HG03354 (cell line): Measurements from ENCODE around the gene SORCS1.
A peak's percentile ranks its signal among the peaks of the same experiment; 100 is the strongest.

Experiments used
- ATAC-seq: cut with Tn5 transposase; IDR thresholded peaks from one replicate; pipeline ENCODE4 v1.9.1; 2021; ENCODE audit warnings: mild to moderate bottlenecking; ENCODE audit not compliant: unreplicated experiment, poor library complexity, severe bottlenecking

Gene SORCS1

DNA sequence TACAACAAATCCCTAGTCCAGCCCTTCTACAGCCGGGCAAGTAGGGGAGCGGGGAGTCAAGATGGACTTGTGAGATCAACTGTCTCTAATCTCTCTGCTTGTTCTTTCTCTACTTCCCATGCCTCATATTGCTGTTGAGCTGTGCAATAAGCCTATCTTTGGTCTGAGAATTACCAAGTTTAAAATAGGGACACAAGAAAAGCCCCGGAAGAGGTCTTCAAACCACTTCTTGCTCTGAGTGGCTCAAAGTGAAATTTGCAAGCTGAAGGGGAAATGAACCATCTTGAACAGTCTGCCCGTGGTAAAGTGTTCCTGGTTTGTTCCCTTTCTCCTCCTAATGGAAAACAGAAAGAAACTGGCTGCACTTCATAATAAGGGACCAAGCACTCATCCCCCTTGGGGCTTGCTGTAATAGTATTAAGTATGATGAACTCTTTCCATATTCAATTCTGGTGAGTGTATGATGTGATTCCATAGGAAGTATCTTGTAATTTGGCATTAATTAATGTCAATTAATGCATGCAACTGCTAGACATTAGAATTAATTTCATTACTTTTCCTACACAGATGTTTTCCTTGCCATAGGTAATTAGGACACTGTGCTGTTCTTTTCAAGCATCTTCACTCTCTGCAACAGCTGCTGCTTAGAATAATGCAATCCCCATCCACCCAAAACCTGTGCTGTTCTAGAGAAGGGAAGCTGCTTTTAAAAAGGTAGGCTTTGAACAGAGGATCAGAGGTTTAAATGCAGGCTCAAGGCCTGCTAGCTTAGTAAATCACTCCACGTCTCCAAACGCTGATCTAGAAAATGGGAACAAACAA is 449.6 kb downstream of the SORCS1 start:
- ATAC-seq, result no peak

DNA sequence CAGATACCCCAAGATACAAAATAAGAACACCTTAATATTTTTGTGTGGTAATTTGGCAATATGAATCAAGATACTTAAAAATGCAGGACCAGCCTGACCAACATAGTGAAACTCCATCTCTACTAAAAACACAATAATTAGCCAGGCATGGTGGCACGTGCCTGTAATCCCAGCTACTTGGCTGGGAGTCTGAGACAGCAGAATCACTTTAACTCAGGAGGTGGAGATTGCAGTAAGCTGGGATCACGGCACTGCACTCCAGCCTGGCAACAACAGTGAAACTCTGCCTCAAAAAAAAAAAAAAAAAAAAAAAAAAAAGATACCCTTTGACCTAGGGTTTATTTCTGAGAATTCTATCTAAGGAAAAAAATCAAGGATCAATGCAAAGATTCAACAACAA is 450.7 kb downstream of the SORCS1 start:
- no peak for ATAC-seq

DNA sequence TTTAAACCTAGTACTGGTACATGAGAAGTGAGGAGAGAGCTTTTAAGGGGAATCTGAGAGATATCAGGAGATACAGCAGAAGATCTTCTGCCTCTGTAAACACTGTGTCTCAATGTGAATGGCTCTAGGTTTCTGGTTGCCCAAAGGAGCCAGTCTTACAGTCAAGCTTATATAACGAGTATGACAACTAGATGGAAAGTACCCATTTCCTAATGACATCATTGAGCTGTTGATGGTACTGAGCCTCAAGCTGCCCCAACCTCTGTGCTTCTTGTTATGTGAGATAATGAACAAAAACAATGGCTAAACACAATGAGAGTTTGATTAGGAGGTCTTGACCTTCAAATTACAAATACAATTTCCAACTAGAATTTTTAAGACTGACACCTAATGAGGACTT is 451.5 kb downstream of the SORCS1 start:
- ATAC-seq, result no peak

DNA sequence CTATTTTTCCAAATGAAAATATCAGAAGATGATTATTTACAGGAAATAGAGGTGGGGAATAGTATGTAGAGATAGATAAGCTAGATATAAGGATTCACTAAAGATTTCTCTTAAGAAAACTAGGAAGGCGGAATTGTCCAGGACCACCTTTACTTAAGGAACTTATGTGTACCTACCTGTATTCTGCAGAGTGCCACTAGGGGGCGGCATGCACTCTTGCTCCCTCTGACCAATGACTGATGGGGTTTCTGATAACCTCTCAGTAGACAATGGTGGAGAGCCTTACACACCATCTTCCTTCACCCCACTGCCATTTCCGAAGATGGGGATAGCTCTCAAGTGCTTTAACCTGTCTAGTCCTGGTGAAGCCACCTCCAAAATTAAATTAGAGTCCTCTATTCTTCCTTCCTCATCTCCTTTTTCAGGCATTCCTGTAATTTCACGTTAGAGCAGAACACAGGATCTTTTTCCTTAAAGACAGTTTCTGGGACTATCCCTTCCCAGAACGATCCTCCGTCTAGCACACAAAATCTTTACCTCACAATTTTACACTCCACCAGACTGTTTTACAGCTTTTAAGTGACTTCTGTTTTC is 453.1 kb downstream of the SORCS1 start:
- peak; percentile 93 for ATAC-seq

DNA sequence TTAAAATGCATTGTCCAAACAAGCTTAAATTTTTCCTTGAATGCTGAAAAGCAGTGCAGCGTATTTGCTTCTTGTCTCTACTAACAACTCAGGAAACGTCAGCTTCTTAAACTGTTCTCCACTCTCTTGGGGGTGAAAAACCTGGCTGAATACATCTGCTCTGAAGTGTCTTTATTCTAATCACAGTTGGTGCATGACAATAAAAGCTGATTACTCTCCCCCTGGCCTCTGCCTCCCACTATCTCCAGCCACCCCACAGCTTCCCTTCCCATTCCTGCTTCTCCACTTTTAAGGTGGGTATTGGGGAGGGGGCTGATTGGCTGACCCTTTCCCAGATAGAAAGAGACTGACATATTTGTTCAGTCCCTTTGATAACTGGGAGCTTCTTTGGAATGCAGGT is 456.0 kb downstream of the SORCS1 start:
- ATAC-seq, result no peak

DNA sequence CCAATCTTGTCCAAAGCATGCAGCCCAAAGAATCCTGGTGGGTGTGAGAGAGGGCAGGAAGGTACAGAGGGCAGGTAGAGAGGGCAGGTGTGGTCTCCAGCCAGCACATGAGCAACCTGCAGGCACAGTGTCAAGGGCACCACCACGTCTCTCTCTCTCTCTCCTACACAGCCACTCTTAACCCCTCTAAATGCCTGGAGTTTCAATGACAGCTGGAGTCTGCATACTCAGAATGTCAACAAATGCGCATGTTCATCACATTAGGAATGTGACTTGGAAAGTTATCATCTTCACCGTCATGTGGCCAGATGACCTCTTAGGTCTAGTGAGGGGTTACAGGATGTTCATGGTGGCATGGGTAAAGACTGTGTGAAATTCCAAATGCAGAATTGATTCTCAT is 456.8 kb downstream of the SORCS1 start:
- no peak for ATAC-seq

DNA sequence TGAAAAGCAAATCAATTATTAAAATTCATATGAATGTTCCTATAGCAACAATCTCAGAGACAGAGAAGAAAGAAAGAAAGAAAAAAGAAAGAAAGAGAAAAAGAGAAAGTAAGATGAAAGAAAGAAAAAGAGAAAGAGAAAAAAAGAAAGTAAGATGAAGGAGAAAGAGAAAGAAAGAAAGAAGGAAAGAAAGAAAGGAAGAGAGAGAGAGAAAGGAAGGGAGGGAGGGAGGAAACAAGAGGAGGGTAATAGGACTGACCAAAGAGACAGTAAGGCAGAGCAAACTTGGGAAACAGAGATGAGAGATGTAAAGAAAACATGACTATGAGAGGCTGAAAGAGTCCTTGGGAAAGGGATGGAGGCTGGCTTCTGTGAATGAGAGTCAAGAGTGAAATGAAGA is 458.4 kb downstream of the SORCS1 start:
- no peak for ATAC-seq

DNA sequence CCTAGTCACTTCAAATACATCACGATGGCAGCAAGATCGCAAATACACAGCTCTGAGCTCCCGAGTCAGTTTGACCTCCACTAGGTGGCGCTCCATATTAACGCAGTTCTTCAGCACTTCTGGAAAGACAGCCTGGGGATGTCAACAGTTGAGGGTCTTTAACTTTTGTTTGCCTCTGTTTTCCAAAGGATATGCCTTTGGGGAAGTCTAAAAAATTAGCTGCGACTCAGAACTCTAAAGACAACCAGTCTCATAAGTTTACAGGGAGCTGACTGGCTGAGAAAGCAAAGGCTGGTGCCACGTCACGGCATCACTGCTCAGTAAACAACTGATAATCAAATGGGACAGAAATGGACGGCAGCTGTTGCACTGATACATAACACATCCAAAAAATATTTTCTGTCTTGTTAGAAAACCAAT is 458.8 kb downstream of the SORCS1 start:
- peak; percentile 88 for ATAC-seq

DNA sequence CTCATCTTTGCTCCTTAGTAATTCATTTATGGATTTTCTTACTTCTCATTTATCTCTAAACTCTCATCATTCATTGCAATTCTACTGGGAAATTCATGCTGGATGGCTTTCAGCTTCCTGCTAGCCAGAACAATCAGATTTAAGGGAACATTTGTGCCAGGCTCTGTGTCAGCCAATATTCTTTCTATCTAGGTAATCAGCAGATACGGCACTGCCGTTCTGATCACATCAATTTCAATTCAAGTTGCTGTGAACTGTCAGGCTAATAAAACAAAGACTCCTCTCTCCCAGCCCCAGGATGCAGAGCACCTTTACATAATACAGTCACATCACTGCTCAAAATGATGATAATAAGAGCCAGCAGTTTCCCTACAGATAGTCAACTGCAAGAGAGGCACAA is 468.3 kb downstream of the SORCS1 start:
- no peak for ATAC-seq

DNA sequence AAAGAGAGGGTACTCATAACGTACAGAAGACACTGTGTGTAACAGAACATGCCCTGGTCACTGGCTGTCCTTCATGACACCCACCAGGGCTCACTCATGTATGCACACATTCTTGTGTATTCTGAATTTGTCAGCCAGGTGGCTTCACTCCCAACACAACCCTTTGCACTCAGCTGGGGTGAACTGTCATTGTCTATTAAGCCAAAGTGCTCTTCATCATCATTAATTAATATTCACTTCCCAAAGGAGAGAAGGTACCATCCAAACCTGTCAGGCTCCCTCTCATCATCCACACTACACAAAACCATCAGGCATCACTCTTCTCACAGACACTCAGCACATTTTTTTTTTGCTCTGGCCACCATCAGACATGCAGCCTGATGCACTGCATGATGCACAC is 469.8 kb downstream of the SORCS1 start:
- no peak for ATAC-seq

DNA sequence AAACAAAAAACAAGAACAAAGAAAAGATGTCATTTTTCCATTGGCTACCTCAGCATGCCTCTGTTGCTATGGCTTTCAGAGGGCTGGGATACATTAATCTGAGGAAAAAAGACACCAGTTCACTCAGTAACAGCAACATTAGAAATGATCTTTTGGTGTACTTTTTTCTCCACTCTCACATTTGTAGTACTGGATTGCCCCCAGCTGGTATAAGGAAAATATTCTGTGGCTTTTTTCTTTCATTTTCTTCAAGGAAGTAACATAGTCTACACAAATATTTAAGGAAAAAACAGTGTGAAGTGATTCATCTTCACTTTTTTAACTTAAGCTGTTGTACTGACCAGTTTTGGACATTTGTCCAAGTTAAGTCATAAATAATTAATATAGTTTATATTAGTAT is 482.3 kb downstream of the SORCS1 start:
- ATAC-seq, result no peak

DNA sequence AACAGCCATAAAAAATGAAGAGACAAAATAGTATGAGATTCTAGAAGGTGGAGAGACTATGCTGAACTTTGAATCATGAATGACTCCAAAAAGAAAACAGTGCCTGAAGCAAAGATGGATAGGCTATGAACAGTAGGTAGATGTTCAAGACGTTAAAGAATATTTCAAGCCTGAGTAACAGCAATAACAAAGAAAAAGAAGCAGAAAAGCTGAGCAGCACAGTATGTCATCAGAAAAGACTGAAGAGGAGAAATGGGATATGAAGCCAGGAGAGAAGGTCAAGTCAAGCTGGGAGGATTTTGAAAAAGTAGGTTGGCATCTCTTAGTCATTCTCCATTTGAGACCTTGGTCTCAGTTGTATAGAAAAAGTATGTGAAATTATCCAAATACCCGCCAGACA is 484.4 kb downstream of the SORCS1 start:
- ATAC-seq, result no peak

DNA sequence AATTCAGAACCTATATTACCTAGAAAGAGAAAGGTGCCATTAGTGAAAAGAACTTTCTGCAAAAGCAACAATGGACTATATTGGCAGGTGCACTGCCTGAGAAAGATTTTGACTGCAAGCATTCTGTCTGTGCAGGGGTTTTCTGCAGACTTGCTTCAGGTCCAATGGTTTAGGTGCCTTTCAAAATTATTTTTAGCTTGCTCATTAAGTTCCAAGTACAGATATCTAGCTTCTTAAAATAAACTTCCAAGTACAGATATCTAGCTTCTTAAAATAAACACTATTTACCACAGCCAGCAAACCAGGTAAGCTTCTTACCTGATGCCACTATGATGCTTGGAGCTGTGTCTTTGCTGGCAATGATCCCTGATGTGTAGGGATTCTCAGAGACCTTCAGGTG is 485.2 kb downstream of the SORCS1 start:
- no peak for ATAC-seq

DNA sequence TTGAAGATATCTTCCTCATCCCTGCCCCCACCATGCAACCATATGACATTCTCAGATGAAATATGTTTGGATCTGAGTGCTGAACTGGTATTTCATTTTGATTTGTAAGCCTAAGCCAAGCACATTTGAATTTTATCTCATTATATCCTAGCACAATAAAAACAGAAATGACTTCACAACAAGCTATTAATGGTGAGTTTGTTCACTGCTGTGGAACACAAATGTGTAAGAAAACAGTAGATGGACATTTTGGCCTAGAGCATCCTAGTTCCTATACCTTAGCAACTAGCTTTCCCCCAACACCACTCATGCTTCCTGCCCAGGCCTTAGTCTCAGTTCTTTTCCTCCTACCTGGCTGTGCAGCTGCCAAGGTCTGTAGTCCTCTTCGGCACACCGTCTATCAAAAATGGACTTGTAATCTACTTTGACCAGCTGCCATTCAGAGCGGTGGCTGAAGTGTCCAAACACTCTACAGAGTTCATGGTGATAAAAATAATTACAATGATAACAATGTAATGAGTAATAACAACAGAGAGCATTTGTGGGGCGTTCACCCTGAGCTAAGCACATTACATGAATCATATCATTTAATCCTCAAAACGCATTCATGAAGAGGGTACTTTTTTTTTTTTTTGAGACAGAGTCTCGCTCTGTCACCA is 491.9 kb downstream of the SORCS1 start:
- ATAC-seq, result no peak

DNA sequence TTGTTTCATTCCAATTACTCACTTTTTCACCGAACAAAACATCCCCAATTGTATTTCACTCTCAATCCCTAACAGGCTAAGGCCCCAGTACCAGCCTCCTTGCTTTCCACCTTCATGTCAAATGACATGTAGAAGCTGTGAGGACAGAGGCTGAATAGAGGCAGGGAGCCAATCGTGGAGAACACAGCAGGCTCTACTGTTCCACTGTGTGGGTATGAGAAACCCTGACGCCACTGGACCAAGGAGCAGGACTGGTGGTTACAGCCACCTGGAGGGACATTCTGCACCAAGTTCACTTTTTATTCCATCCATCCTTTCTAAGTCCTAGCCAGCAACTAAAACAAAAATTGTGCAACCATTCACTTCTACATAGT is 502.8 kb downstream of the SORCS1 start:
- no peak for ATAC-seq

DNA sequence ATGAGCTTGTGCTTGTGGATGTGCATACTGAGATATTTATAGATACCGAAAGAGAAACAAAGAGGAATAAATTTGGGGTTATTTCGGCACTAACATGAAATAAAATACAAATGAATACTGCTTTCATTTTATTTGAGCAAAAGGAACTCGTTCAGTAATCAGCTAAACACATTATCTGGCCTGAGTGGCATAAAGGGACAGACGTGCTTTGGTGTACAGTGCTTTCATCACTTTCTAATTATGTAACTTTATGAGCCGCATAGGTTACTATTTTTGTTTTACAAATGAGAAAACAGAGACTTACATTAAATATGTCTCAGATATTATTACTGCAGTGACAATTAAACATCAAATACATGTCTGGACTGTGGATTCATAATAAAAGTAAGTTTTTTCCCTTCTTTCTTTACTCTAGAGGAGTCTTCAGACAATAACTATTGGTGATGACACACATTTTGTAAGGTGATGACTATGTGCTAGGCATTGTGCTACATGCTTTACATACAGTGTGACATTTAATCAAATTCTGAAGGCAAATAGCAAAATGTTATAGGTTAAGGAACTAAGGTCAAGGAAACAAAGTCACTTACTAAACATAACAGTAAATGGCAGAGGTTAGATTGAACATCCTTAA is 503.3 kb downstream of the SORCS1 start:
- ATAC-seq, result no peak

DNA sequence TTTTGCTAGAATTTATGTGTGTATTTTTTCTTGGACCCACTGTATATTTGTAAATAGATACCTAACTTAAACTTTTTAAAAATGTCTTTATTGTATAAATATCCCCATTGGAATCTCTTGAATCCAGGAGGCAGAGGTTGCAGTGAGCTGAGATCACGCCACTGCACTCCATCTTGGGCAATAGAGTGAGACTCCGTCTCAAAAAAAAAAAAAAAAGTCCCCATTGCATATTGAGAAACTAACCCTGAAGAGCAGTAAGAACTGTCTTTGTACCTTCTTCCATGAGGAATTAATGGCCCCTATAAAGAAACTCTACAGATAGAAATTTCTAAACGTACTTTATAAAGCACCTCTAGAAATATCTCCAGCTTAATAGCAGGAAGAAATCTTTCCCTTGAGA is 504.0 kb downstream of the SORCS1 start:
- ATAC-seq, result no peak

DNA sequence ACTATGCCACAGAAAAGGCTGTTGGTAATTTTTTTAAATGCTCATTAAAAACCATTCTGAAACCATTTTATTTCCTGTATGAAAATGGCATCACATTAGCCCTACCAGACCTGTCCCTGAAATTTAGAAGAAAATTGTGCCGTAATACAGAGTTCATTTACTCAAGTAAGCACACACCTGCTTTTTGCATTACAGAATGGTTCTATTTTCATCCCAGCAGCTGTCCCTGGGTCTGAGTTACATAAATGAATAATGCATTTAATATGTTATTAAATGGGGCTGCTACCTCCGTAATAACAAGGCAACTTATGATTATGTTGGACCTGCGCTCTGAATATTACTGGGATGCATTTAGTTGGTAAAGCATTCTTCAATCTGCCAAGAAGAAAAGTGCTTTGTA is 508.9 kb downstream of the SORCS1 start:
- no peak for ATAC-seq

DNA sequence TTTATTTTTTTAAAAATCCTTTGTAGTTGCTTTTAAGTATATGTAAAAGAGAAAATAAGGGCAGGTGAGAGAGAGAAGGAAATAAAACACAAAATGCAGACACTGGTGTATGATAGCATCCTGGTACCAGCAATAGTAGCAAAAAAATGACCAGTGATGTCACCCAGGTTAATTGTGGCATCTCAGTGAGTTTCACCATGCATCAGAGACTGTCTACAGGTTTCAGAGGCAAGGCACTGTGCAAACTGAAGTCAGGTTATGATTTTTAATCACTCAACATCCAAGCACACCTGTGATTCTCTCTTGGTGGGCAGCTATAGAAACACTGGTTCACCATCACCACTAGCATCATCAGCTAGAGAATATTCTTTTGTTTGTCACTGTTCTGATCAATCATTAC is 509.3 kb downstream of the SORCS1 start:
- no peak for ATAC-seq

DNA sequence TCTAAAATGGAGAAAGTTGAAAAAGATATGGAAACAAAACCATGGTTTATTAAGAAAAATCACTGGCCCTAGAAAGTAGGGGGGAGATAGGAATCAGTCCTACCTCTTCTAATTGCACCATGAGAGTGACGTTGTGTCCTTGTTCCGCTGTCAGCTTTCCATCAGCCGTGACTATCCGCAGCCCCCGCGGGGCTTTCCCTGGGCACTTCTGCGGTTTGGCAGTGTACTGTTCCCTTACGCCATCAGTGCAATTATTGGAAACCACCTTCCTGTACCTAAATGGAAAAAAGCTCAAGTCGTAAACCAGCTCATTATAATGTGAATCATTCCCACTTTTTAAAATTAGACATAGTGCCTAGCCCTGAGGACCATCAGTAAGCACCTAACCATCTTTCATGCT is 512.2 kb downstream of the SORCS1 start:
- ATAC-seq, result no peak
